GM12875 (cell line): Measurements from ENCODE around the gene MDK.

Experiments
- H3K4me3 ChIP-seq: one replicate; pipeline ENCODE4 v1.5.1; 2011; ENCODE audit warnings: low read depth, low read length, control low read depth
- TF ChIP-seq, protein P1 (sequence below): IDR thresholded peaks from 2 replicates; pipeline ENCODE4 v1.5.1; 2011; ENCODE audit warnings: low read depth, mild to moderate bottlenecking, control low read depth, inconsistent platforms, low read length, moderate library complexity, borderline replicate concordance; ENCODE audit not compliant: insufficient read depth

The MDK gene

DNA sequence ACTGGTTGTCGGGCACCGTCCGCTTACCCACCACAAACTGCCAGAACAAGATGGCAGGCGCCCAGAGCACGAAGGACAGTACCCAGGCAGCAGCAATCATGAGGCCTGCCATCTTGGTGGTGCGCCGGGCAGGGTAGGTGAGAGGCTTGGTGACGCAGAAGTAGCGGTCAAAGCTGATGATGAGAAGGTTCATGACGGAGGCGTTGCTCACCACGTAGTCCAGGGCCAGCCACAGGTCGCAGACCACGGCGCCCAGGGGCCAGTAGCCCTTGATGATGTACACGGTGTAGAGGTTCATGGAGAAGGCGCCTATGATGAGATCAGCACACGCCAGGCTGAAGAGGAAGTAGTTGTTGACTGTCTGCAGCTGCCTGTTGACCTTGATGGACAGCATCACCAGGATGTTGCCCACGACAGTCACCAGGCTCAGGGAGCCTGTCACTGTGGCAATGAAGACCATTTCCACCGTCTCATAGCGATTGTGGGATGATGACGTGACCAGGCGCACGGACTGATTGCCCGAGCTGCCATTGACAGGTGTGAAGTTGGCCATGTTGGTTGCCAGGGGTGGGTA, 4.6 kb downstream of the MDK start:
- TF ChIP-seq, protein P1, sequence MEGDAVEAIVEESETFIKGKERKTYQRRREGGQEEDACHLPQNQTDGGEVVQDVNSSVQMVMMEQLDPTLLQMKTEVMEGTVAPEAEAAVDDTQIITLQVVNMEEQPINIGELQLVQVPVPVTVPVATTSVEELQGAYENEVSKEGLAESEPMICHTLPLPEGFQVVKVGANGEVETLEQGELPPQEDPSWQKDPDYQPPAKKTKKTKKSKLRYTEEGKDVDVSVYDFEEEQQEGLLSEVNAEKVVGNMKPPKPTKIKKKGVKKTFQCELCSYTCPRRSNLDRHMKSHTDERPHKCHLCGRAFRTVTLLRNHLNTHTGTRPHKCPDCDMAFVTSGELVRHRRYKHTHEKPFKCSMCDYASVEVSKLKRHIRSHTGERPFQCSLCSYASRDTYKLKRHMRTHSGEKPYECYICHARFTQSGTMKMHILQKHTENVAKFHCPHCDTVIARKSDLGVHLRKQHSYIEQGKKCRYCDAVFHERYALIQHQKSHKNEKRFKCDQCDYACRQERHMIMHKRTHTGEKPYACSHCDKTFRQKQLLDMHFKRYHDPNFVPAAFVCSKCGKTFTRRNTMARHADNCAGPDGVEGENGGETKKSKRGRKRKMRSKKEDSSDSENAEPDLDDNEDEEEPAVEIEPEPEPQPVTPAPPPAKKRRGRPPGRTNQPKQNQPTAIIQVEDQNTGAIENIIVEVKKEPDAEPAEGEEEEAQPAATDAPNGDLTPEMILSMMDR, result no peak

DNA sequence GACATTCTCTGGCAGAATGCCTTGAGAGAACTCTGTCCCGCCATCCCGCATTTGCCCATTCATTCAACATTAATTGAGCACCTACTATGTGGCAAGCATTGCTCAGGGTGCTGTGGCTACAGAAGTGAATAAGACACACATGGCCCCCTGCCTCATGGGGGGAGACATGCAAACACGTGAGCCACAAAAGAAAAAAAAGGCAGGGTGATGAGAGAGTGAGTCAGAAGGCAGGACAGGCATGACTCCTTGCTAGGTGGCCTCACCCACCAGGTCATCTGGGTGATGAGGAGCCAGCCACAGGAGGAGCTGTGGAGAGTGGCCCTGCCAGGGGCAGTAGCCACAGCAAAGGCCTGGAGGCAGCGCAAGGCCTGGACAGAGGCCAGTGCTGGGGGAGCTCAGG, 5.2 kb downstream of the MDK start:
- TF ChIP-seq, protein P1, result no peak
- no peak overlapping the region for H3K4me3 ChIP-seq

More for the DNA sequence above, 4.6 kb downstream of the MDK start:
- no peak overlapping the region for H3K4me3 ChIP-seq

DNA sequence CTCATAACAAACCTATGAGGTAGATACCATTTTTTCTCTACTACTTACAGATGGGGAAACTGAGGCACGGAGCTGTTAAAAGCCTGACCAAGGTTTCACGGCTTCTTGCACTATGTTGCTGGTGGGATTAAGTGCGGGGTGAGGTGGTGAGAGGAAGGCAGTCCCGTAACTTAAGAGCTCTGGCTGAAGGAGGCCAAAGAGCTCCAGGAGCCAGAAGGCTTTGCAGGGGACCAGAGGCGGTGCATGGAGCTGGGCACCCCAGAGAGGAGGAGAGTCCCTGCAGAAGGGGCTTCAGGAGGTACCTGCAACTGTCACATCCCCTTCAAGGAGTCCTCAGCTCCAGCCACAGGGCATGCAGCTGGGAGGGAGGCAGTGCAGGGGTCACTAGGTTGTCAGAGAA, 6.0 kb downstream of the MDK start:
- TF ChIP-seq, protein P1, result no peak
- H3K4me3 ChIP-seq, result no peak overlapping the region

DNA sequence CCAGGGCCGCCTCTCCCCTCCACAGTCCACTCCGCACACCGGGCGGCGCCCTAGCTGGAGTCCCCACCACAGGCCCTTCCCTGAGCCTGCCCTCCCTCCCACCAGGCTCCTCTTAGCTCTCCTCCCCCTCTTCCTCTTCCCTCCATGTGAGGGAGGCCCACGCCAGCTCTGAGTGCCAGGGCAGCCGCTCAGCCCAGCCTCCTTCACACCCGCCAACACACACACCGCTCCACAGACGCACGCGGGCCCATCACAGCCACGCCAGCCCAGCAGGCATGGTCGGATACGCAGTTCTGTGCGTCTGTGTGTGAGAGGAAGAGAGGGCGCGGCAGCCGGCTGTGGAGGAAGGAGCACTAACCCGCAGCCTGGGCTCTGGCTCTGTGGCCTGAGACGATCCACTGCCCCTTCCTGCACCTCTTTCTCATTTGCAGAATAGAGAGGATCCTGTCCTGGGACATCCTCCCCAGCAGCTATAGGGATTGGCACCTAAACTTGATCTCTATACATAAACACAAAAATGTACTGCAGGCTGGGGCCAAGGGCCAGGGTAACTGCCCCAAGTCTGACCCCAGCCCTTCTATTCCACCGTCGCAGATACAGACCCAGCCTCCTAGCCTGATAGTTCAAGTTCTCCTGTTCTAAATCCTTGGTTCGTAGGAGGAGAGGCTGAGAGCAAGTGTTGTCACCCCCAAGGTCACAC, 6.6 kb downstream of the MDK start:
- H3K4me3 ChIP-seq, result no peak overlapping the region
- TF ChIP-seq, protein P1, result no peak

DNA sequence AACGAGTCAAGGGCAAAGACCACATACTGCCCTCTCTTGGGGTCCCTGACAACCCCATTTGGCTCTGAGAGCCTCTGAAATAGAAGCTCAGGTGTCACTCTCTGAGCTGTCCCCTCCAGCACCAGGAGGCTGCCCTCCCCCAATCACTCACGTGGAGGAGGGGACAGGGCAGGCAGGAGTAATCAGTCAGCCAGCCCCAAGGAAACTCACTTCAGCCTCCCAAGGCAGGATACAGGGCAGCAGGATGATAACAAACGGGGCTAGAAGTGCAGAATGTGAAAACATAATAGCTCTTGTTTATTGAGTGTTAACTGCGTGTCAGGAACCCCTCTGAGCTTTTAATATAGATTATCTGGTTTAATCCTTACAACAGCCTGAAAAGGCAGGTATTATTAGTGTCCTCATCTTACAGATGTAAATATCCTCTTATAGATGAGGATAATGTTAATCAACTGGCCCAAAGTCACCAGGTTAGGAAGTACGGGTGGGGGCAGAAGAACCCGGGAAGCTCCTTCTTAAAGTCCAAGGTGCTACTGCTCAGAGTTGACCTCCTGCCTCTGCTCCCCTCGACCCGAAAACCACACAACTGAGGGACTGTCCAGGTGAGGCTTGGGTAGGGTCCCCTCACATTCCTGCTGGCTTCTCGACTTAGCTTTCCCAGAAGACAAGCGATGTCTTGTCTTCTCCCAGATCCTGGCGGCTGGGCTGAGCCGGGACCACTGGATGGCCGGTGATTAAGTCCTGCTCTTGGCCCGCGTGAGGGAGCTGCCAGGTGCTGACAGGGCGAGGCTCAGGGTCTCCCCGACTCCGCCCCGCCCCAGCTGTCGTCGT, 7.4 kb downstream of the MDK start:
- no peak overlapping the region for H3K4me3 ChIP-seq
- TF ChIP-seq, protein P1, result no peak

DNA sequence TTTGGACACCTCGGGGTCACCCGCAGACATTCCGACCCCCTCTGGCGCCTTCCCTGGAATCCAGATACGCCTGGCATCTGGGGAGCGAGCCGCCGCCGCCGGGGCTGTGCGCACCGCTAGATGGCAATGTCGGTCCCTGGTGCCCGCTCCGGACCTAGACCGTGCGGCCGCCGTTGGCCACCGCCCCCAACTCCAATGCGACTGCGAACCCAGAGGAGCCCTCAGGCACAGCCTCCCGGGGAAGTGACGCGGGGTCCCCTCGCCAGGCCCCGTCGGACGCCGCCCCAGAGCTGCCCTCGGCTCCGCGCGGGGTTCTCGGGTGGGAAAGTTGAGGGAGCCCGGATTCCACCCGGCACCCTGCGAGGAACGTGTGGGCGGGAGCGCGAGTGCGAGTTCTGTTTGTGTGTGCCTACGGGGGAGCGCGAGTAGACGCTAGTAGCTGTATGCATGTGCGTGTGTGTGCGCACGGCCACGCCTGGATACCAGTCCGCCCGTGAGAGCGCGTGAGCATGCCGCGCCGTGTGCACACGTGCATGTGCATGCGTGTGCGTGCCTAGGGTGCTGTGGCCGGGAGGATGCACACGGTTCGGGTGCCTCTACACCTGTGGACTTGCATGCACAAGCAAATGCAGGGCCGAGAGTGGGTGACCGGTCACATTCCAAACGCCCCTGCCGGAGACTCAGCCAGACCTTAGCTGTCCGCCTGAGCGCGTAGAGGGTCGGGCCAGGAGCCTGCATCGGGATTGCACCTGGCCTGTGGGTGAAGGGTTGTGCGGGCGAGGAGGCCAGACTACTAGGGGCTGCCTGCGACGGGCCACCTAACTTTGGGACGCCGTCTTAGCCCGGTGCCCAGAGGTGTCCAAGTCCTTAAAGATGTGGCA, 8.2 kb downstream of the MDK start:
- TF ChIP-seq, protein P1, result peak; percentile 84

More for the DNA sequence above, 8.2 kb downstream of the MDK start:
- H3K4me3 ChIP-seq, result peak overlapping the region; percentile 48
